GM11168 (cell line): Measurements from ENCODE around the gene CEP131.

Experiments
- in situ Hi-C: fragments of 300-500 bp; cut with MboI; formaldehyde crosslinking; loops from one replicate; pipeline ENCODE4 v1.12.0; 2022; ENCODE audit warnings: low sequenced_read_pairs; ENCODE audit not compliant: unreplicated experiment

Gene CEP131

DNA sequence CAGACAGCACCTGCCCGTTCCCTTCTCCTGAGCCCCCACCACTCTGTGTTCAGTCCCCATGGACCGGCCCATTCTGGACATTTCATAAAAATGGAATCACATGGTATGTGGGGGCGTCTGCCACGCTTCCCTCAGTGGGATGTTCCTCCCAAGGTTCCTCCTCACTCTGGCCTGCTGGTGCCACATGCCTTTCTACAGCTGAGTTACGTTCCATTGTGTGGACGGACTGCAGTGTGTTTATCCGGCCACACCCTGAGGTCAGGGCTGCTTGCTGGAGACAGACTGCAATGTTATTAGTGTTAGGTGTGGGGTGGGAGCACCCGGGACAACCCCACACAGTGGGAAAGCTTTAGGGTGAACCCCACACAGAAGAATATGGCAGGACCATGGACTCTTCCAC lies 50.8 kb downstream of the CEP131 start:
- in situ Hi-C loops = no loop called here

DNA sequence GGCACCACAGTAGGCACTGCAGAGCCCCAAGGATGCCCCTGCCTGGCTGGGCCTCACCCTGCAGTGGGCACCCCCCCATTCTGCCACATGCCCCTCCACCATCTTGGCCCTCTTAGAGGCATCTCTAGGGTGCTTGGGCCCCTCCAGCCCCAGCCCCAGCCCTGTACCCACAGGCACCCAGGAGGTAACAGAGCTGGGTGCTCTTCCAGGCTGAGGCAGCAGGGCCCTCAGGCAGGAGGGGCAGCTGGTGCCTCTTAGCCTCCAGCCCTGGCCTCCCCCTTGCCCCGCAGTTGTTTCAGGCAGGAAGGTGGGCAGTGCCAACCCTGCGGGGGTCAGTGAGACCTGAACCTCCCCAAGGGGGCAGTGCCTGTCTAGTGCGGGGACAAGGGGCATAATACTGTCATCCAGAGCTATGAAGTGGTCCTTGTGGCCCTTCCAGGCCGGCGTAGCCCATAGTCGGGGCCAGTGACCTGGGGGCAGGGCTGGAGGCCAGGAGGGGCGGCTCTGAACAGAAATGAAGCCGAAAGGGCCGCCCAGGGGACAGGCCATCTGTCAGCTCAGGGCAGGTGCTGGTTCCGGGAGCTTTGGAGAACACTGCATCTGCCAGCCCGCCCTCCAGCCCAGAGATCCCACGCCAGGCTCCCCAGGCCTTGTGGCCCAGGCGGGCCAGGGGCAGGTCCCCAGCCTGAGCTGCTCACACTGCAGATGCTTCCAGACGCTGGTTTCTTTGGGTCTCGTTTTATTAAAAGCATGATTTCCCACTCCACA lies 51.9 kb downstream of the CEP131 start:
- in situ Hi-C loops = no loop called here

DNA sequence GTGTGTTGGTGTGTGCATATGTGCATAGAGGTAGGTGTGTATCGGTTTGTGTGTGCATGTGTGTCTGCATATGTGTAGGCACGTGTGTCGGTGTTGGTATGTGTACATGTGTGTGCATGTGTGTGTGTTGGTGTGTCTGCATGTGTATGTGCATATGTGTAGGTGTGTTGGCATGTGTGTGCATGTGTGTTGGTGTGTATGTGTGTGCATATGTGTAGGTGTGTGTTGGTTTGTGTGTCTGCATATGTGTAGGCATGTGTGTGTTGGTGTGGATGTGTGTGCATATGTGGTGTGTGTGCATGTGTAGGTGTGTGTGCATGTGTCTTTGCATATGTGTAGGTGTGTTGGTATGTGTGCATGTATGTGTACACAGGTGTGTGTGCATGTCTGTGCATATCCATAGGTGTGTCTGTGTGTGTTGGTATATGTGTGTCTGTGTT lies 52.9 kb downstream of the CEP131 start:
- in situ Hi-C loops = no loop called here

DNA sequence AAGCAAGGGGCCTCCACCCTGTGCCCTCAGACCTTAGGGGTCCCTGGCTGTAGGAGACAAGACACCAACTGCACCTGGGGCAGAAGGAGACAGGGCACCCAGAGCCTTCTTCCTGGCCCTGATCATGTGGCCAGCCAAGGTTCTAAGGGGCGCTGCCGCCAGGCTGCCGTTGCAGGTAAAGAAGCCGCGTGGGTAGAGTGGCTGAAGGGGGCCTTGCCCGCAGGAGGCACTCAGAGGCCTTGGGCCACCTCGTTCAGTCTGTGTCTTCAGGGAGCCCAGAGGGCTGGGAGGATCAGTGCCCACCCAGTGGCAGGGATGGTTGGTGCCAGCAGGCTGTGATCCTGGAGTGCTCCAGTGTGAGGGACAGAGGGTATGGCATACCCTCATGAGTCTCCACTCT lies 55.1 kb downstream of the CEP131 start:
- in situ Hi-C loops = no loop called here

DNA sequence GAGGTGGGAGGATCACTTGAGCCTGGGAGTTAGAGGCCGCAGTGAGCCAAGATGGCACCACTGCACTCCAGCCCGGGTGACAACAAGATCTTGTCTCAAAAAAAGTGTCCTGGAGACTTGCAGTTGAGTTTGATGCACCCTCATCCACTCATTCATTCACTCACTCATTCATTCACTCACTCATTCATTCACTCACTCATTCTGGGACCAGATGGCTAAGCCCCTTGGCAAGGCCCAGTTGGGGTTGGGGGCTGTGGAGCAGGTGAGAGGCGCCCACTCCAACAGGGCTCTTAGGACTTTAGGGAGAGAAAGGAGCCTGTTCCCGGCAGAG lies 55.6 kb downstream of the CEP131 start:
- in situ Hi-C loops = no loop called here

DNA sequence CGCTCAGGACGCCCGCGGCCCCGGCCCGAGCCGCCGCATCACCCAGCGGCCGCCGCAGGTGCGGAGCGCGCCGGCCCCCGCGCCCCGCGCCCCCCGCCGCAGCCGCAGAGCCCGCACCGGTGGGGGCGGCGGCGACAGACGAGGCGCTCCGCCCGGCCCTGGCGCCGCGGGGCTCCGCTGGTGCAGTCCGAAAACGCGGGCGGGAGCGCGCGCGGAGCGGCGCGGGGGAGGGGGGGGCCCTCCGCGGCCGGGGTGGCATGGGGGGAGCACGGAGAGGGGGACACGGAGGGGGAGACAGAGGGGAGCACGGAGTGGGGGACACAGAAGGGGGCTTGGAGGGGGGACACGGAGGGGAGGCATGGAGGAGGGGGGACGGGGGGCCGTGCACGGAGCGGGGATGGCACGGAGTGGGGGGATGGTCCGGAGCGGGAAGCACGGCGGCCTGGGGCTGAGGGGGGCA lies 56.7 kb downstream of the CEP131 start, which contains the start of gene AATK:
TSS of gene AATK (minus strand) at position 189 of the 460 bp plus-strand sequence. CDS start 229 bp downstream, outside the sequence.
- in situ Hi-C loops = no loop called here

DNA sequence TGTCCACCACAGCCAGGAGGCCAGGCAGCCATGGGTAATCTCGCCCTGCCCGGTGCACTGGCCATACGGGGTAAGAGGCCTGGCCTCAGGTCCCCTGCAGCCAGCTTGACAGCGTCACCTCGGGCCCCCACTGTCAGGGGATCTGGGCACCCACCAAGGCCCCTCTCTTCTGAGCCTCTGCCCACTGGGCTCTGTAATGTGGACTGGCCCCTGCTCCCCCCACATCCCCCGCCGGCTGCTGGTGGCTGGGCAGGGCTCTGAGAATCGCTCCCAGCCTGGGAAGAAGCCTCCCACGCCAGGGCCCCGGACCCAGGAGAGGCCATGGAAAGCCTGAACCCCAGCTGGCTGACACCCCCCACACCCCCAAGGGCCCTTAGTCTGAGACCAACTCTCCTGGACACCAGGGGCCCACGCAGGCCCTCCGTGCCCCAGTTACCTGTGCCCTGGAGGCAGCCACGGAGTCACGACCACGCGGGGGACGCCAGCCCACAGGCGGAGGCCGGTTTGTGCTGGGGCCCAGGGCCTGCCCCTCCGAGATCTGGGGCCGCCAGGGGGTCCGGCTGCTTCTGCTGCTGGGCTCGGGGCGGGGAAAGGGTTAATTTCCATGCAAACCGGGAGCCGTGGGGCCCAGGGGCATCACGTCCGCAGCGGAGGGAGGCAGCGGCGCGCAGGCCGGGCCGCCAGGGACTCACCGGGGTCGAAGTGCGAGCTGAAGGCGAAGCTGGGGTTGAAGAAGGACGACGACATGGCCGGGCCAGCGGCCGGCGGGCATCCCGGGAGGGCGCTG lies 57.3 kb downstream of the CEP131 start, which contains the start of gene PVALEF:
TSS of gene PVALEF (plus strand) at position 262 of the 787 bp plus-strand sequence. CDS start 15,720 bp downstream, outside the sequence.
- in situ Hi-C loops = no loop called here

DNA sequence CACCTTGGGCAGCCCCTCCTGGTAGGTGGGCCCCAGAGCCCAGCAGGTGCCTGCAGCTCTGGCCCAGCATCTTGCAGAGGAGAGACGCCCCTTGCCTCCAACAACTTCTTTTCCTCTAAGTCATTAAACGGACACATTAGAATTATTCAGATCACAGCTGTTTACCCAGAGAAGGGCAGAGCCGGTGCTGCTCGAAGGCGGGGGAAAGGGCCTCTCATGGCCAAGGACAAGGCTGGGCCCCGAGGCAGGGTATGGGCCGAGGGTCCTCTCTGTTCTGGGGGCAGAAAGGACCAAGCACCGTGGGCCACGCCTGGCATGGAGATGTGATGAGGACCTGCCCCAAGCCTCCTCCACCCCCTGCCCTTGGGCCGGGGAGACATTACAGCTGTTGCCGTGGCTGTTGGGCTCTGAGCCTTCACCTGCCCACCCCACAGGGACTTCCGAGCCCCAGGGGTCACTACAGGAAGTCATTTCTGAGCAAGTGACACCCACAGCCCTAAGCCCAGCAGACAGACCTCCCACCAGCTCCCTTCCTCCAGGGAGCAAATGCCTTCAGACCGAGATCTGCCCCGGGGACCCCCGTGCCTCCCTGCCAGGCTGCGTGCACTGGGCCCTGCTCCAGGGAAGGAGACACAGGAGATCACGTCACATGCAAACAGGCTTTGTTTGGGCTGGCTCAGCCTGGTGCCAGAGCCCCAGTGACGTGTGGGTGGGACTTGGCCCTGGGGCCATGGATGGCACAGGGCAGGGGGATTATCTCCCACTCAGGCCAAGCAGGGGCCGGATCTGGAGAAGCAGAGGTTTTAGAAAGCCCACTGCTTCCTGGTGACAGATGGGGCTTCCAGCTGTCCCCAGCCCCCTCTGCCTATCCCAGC lies 58.2 kb downstream of the CEP131 start:
- in situ Hi-C loops = no loop called here

DNA sequence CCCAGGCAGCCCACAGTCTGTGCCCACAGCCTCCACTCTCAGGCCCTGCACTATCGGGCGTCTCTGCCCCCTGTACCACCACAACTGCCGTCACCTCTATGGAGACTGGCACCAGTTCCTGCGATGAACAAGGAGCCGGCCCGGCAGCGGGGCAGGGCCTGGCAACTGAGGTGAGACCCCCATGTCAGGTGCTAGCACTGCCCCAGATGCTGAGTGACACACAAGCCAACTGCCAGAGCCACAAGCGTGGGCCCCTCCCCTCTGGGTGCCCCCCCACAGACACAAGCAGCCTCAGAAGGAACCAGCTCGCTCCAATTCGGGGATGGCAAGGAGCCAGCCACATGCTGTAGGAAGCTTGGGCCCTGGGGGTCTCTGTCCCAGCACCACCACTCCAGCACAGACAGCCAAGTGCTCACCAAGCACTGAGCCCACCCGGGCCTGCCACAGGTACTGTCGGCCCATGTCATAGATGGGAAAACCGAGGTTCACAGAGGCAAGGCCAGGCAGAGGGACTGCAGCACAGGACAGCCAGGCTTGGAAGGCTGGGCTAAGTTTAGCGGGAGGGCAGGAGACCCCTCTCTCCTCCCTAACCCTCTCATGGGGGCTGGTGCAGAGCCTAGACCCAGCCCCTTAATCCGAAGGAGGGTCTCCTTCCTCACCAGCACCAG lies 58.9 kb downstream of the CEP131 start:
- in situ Hi-C loops = no loop called here

DNA sequence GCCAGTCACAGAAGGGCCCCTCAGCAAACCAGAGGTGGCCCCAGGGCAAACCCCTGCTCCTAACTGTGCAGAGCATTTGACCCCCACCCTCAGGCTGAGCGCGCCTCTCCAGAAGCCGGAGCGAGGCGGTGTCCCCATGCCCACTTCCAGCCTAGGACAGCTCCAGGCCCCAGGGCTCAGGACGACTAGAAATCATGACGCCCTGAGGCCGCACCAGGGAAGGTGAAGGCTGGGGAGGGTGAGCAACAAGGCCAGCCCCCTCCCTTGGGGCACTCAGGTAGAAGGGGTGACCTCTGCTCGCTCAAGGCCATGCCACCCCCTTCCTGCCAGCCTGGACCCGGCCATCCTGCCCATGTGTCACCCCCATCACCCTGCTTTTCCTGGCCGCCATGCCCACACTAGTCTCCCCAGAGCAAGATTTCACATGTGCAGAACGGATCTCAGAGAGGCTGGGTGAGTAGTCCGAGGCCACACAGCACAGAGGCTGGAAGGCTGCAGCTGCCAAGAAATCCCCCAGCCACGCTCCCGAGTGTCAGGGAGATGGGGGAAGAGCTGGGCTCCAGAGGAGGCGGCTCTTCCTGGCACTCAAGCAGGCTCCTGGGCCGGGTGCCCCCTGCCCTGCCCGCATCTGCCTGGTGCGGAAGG lies 59.6 kb downstream of the CEP131 start:
- in situ Hi-C loops = no loop called here

DNA sequence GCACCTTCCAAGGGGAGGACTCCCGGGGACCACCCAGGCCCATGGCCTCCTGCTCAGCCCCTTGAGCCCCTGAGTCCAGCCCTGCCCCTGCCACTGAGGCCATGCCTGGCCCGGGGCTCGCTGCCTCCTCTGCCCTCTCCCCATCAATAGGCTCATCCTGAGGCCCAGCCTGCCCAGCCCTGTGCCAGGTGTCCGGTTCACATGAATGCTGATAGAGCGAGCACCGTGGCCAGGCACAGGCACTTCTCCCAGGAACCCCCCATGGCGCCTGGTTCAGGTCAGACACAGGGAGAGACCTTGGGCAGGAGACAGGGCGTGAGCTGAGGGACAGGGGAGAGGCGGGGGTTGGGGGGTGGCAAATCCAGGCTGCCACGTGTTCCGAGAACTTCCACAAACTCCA lies 60.3 kb downstream of the CEP131 start:
- in situ Hi-C loops = no loop called here

DNA sequence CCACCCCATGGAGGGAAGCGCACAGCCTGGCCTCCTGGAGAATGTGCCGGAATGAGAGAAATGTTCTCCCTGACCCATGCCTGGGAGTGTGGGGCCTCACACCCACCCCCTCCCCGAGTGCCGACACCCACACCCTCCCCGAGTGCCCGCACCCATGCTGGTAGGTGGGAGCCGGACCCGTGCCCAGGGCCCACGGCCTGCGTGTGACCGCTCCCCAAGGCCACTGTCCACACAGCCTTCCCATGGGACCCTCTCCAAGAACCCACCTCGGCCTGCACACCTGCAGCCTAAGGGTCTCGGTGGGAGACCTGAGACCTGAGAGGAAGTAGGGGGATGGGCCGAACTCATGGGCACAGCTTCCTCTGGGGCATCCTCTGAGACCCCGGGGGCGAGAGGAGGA lies 60.8 kb downstream of the CEP131 start:
- in situ Hi-C loops = no loop called here

DNA sequence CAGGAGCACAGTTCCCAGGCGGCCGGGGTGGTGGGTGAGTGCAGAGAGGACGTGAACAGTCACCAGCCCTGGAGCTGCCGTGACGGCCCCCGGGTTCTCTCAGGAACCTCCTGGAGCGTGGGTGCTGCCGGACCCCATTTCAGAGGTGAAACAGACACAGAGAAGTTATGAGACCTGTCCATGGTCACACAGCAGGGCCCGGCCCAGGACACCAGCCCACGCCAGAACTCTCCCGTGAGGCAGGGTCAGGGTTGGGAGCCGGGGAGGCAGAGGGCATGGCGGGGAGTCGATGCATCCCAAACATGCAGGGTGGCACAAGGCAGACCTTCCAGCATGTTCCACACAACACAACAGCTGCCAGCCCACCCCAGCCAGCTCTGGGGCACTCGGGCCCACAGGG lies 61.2 kb downstream of the CEP131 start:
- in situ Hi-C loops = no loop called here

DNA sequence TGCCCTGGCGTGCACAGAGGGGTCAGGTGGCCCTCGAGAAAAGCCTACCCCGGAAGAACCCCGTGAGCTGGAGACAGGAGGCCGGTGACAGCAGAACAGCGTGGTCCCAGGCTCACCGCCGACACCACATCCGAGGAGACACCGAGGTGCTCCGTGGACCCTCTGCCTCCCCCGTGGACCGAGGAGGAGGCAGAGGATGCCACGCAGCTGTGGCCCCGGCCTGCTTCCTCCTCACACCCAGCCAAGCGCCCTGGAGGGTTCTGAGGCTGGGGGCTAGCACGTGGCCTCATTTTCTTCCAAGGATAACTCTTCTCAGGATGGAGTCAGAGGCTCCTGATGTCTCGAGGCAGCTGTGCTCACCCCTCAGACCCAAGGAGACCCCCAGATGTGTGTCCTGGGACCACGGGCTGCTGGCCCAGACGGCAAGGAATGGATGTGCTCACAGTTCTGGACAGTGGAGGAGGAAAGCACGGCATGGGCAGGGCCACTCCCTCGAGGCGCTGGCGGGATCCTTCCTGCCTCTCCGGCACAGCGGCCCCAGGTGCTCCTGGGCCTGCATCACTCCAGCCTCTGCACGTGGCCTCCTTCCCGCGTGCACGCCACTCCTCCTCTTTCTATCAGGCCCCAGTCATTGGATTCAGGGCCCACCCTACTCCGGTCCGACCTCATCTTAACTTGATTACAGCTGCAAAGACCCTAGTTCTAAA lies 61.9 kb downstream of the CEP131 start:
- in situ Hi-C loops = no loop called here

DNA sequence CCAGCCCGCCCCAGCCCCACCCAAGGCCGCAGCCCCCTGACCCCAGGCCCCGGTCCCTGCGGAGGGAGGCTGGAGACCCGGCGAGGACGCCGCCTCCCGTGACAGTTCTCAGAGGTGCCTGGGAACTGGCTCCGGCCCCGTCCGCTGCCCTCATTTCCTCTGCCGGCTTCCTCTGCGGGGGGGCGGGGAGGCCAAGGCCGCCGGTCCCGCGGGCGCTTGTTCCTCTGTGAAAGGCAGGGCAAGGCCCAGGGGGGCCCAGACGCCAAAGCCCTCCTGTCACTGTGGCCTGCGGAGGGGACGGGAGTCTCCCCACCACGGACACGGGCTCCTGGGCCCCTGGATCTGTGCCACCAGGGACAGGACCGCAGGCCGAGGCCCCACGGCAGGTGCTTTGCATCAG lies 62.5 kb downstream of the CEP131 start:
- in situ Hi-C loops = no loop called here

DNA sequence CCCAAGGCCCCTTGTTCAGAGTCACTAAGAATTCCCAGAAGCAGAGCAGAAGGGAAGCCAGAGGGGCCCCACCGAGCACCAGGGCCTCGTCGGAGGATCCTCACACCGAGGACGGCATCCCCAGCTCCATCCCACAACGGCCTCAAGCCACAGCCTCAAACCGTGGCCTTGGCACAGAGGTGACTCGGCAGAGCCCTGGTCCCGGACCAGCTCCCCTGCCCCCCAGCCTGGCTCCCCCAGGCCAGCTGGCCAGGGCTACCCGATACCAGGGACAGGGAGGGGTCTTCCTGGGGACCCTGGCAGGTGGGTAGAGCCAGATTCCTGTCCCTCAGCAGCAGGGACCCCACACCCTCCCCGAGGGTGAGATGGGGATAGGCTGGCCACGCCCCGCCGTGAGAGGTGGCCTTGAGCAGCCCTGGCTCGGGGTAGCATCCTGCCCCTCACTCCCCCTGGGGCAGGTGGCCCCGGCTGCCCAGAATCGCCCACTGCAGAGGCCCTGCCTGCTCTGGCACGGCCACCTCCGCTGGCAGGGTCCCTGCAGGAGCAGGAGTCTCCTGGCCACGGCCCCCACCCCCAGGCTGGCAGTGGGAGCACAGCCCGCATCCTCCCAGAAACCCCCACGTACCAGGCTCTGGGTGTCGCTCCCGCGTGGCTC lies 63.0 kb downstream of the CEP131 start:
- in situ Hi-C loops = no loop called here

DNA sequence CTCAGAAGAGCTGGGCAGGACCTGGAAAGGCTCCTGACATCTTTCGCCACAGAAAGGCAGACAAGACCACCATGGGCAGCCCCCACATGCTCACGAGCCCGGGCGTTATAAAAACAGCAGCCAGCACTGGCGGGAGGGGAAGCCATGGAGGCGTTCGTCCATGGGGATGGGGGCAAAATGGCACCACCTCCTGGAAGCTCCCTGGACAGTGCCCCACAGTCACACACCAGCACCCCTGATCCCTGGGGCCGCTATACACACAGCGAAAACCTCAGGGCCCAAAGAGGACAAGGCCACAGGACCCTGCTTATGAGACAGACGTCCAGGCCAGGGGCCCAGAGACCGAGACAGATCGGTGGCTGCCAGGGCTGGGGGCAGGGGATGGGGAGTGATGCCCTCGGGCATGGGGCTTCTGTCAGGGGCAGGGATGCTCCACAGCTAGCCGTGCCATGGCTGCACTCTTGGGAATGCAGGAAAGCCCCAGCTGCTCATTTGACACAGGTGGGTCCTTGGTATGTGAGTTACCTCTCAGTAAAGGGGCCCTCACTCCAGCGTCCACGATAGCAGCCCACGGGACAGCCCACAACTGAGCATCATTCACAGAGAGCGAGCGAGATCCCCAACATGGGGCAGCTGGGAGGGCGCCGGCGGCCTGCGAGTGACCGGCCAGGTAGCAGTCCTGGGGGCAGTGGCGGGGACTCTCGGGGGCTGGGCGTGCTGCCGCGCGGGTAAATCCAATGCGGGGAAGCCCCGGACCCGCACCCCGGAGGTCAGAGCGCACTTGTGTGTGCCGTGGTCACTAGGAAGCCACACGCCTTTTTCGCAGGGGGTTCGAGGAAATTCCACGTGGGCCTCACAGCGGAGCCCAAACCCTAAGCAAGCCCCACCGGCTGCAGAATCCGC lies 63.8 kb downstream of the CEP131 start:
- in situ Hi-C loops = no loop called here
